ENCODE results near the gene C8G. TPM values are rescaled to one million over a fixed set of nuclear protein-coding genes. Genes with fewer than 3 reads are reported as not detected.

Gene C8G
- polyA plus RNA-seq, 1 donor = 0.90 TPM

GRCh38 chr9:136985027-136985602 is 40.1 kb downstream of the C8G start:
- DNase-seq = no peak

GRCh38 chr9:136985853-136986252 is 40.8 kb downstream of the C8G start:
- no peak for DNase-seq

- no peak for DNase-seq
Observed at GRCh38 chr9:136988872-136989271, 43.8 kb downstream of the C8G start.

GRCh38 chr9:136990242-136990911 is 45.3 kb downstream of the C8G start:
- DNase-seq = no peak

- DNase-seq = peak; percentile 87
Observed at GRCh38 chr9:136991993-136992818, 47.2 kb downstream of the C8G start, which contains the start of gene PAXX. Gene PAXX, plus strand, starts transcription at chr9:136992422. Its CDS starts 22 bp downstream, at chr9:136992444.

GRCh38 chr9:136992819-136993369 is 47.9 kb downstream of the C8G start:
- no peak for DNase-seq

GRCh38 chr9:136994180-136994887 is 49.3 kb downstream of the C8G start:
- no peak for DNase-seq

GRCh38 chr9:136994888-136995230 is 49.8 kb downstream of the C8G start:
- DNase-seq = no peak

GRCh38 chr9:136995362-136995761 is 50.3 kb downstream of the C8G start:
- no peak for DNase-seq

GRCh38 chr9:136995772-136996311 is 50.8 kb downstream of the C8G start:
- DNase-seq = no peak

Other genes with a start within 250 kb of the C8G start
- gene DIPK1B, start 232.7 kb upstream of the C8G start, polyA plus RNA-seq (ENCODE audit: insufficient read length) = 20.4 TPM
- gene LCN10, start 202.3 kb upstream of the C8G start, polyA plus RNA-seq (ENCODE audit: insufficient read length) = 5.6 TPM
- gene LCN6, start 196.7 kb upstream of the C8G start, polyA plus RNA-seq (ENCODE audit: insufficient read length) = not detected
- 7.1 TPM for gene LCN8, start 187.0 kb upstream of the C8G start, polyA plus RNA-seq (ENCODE audit: insufficient read length)
- gene LCN15, start 180.7 kb upstream of the C8G start, polyA plus RNA-seq (ENCODE audit: insufficient read length) = 0.62 TPM
- 35.7 TPM for gene TMEM141, start 153.9 kb upstream of the C8G start, polyA plus RNA-seq (ENCODE audit: insufficient read length)
- 3.0 TPM for gene CCDC183, start 148.9 kb upstream of the C8G start, polyA plus RNA-seq (ENCODE audit: insufficient read length)
- gene RABL6, start 137.3 kb upstream of the C8G start, polyA plus RNA-seq (ENCODE audit: insufficient read length) = 62.6 TPM
- 2.8 TPM for gene AJM1, start 102.8 kb upstream of the C8G start, polyA plus RNA-seq (ENCODE audit: insufficient read length)
- 109 TPM for gene PHPT1, start 95.8 kb upstream of the C8G start, polyA plus RNA-seq (ENCODE audit: insufficient read length)
- 5.9 TPM for gene MAMDC4, start 92.9 kb upstream of the C8G start, polyA plus RNA-seq (ENCODE audit: insufficient read length)
- 336 TPM for gene EDF1, start 78.9 kb upstream of the C8G start, polyA plus RNA-seq (ENCODE audit: insufficient read length)
- gene TRAF2, start 58.7 kb upstream of the C8G start, polyA plus RNA-seq (ENCODE audit: insufficient read length) = 13.7 TPM
- 45.6 TPM for gene FBXW5, start 505 bp upstream of the C8G start, polyA plus RNA-seq (ENCODE audit: insufficient read length)
- gene LCN12, start 7.0 kb downstream of the C8G start, polyA plus RNA-seq (ENCODE audit: insufficient read length) = 0.67 TPM
- 24.2 TPM for gene PTGDS, start 32.3 kb downstream of the C8G start, polyA plus RNA-seq (ENCODE audit: insufficient read length)
- 0.85 TPM for gene LCNL1, start 37.8 kb downstream of the C8G start, polyA plus RNA-seq (ENCODE audit: insufficient read length)
- 23.9 TPM for gene PAXX, start 47.2 kb downstream of the C8G start, polyA plus RNA-seq (ENCODE audit: insufficient read length)
- gene CLIC3, start 51.3 kb downstream of the C8G start, polyA plus RNA-seq (ENCODE audit: insufficient read length) = 0.54 TPM
- 18.4 TPM for gene ABCA2, start 83.0 kb downstream of the C8G start, polyA plus RNA-seq (ENCODE audit: insufficient read length)
- gene FUT7, start 86.8 kb downstream of the C8G start, polyA plus RNA-seq (ENCODE audit: insufficient read length) = 0.10 TPM
- gene NPDC1, start 100.9 kb downstream of the C8G start, polyA plus RNA-seq (ENCODE audit: insufficient read length) = 44.1 TPM
- gene ENTPD2, start 108.8 kb downstream of the C8G start, polyA plus RNA-seq (ENCODE audit: insufficient read length) = 11.0 TPM
- 3.9 TPM for gene SAPCD2, start 125.3 kb downstream of the C8G start, polyA plus RNA-seq (ENCODE audit: insufficient read length)
- gene UAP1L1, start 132.3 kb downstream of the C8G start, polyA plus RNA-seq (ENCODE audit: insufficient read length) = 2.5 TPM
- gene MAN1B1, start 141.7 kb downstream of the C8G start, polyA plus RNA-seq (ENCODE audit: insufficient read length) = 43.6 TPM
- 30.0 TPM for gene DPP7, start 169.5 kb downstream of the C8G start, polyA plus RNA-seq (ENCODE audit: insufficient read length)
- not detected for gene GRIN1, start 193.9 kb downstream of the C8G start, polyA plus RNA-seq (ENCODE audit: insufficient read length)
- not detected for gene LRRC26, start 224.8 kb downstream of the C8G start, polyA plus RNA-seq (ENCODE audit: insufficient read length)
- gene TMEM210, start 226.8 kb downstream of the C8G start, polyA plus RNA-seq (ENCODE audit: insufficient read length) = not detected
- gene ANAPC2, start 243.3 kb downstream of the C8G start, polyA plus RNA-seq (ENCODE audit: insufficient read length) = 36.3 TPM
- gene SSNA1, start 243.4 kb downstream of the C8G start, polyA plus RNA-seq (ENCODE audit: insufficient read length) = 66.5 TPM